AG09309 (cell line): Measurements from ENCODE around the gene ACTC1.

ENCODE experiments used
- DNase-seq: peaks from one replicate; pipeline ENCODE4 v3.0.0-alpha.2; 2010; ENCODE audit warnings: low read depth
- H3K4me3 ChIP-seq: 2 replicates; pipeline ENCODE4 v1.5.1; 2011; ENCODE audit warnings: mild to moderate bottlenecking, low read depth, low read length, moderate library complexity; ENCODE audit not compliant: control insufficient read depth
- CTCF ChIP-seq: IDR thresholded peaks from 2 replicates; pipeline ENCODE4 v1.5.1; 2011; ENCODE audit warnings: mild to moderate bottlenecking, low read depth, low read length, inconsistent platforms; ENCODE audit not compliant: insufficient read depth, control insufficient read depth; ENCODE audit errors: missing control alignments

The ACTC1 gene

GRCh38 chr15:34760909-34761308 is 34.4 kb downstream of the ACTC1 start:
- H3K4me3 ChIP-seq = no peak overlapping the region
- TF ChIP-seq CTCF = no peak
- DNase-seq = no peak

GRCh38 chr15:34759992-34760391 is 35.4 kb downstream of the ACTC1 start:
- no peak overlapping the region for H3K4me3 ChIP-seq
- DNase-seq = no peak
- no peak for TF ChIP-seq CTCF

- H3K4me3 ChIP-seq = no peak overlapping the region
- TF ChIP-seq CTCF = no peak
- no peak for DNase-seq
Observed at GRCh38 chr15:34759347-34759746, 36.0 kb downstream of the ACTC1 start.

GRCh38 chr15:34757262-34757661 is 38.1 kb downstream of the ACTC1 start:
- DNase-seq = no peak
- TF ChIP-seq CTCF = no peak
- no peak overlapping the region for H3K4me3 ChIP-seq

- no peak overlapping the region for H3K4me3 ChIP-seq
- no peak for TF ChIP-seq CTCF
- DNase-seq = no peak
Observed at GRCh38 chr15:34755419-34755773, 40.0 kb downstream of the ACTC1 start.

GRCh38 chr15:34754674-34755418 is 40.5 kb downstream of the ACTC1 start, which contains the start of gene GJD2:
Gene GJD2, minus strand, starts transcription at chr15:34754998. Its CDS starts 510 bp downstream, at chr15:34754488.
- no peak for DNase-seq
- H3K4me3 ChIP-seq = no peak within 1 kb of the TSS
- TF ChIP-seq CTCF = no peak
